ENCODE data around the gene PICALM.

PICALM gene

DNA sequence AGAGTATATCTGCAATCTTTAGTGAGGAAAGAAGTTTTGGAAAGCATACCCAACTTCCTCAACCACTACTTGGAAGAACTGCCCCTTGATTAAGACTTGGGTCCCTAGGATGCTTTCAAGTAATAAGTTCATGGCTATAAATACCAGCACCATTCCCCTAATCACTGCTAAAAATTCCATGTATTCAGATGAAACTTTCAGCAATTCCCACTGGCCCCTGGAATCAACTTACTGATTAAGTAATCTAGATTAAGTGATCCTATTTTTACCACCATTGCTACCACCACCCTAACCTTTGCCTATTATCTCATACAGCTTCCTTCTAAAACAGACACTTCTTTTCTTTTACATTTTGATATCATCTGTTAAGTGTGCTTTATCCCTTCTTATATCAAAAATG lies 10.5 kb downstream of the PICALM start:
- TF ChIP-seq, protein P1, sequence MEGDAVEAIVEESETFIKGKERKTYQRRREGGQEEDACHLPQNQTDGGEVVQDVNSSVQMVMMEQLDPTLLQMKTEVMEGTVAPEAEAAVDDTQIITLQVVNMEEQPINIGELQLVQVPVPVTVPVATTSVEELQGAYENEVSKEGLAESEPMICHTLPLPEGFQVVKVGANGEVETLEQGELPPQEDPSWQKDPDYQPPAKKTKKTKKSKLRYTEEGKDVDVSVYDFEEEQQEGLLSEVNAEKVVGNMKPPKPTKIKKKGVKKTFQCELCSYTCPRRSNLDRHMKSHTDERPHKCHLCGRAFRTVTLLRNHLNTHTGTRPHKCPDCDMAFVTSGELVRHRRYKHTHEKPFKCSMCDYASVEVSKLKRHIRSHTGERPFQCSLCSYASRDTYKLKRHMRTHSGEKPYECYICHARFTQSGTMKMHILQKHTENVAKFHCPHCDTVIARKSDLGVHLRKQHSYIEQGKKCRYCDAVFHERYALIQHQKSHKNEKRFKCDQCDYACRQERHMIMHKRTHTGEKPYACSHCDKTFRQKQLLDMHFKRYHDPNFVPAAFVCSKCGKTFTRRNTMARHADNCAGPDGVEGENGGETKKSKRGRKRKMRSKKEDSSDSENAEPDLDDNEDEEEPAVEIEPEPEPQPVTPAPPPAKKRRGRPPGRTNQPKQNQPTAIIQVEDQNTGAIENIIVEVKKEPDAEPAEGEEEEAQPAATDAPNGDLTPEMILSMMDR (IDR thresholded peaks at IDR 0.05; ENCODE audit: low read depth, low read length): no peak
- Histone ChIP-seq H3K36me3 (no peaks in the 10 kb centered on the region; the same call in 1 of the 2 replicates), H3K27me3 (no peaks in the 10 kb centered on the region), H3K9me3 (no peaks in the 10 kb centered on the region), H3K4me3 (ENCODE audit: low read depth, low read length) (no peak overlapping the region), H3K4me1 (no peaks in the 10 kb centered on the region)
- no peak for DNase-seq

DNA sequence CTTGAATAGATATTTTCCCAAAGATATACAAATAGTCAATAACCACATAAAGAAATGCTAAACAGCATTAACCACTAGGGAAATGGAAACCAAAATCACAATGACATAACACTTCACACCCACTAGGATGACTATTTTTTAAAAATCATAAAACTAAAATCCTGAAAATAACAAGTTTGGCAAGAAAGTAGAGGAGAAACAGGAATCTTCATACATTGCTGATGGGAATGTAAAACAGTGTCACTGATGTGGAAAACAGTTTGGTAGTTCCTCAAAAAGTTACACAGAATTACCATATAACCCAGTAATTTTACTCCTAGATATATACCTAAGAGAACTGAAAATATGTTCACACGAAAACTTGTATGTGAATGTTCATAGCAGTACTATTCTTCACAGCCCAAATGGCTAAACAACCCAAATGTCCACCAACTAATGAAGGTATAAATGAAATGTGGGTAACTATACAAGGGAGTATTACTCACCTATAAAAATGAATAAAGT lies 12.5 kb downstream of the PICALM start:
- no peak overlapping the region for H3K4me3 ChIP-seq (ENCODE audit: low read depth, low read length)
- no peaks in the 10 kb centered on the region for H3K27me3 ChIP-seq
- H3K36me3 ChIP-seq: no peaks in the 10 kb centered on the region; the same call in 1 of the 2 replicates
- no peak for DNase-seq
- TF ChIP-seq, protein P1 (IDR thresholded peaks at IDR 0.05; ENCODE audit: low read depth, low read length): no peak
- no peaks in the 10 kb centered on the region for H3K4me1 ChIP-seq
- H3K9me3 ChIP-seq: no peaks in the 10 kb centered on the region

DNA sequence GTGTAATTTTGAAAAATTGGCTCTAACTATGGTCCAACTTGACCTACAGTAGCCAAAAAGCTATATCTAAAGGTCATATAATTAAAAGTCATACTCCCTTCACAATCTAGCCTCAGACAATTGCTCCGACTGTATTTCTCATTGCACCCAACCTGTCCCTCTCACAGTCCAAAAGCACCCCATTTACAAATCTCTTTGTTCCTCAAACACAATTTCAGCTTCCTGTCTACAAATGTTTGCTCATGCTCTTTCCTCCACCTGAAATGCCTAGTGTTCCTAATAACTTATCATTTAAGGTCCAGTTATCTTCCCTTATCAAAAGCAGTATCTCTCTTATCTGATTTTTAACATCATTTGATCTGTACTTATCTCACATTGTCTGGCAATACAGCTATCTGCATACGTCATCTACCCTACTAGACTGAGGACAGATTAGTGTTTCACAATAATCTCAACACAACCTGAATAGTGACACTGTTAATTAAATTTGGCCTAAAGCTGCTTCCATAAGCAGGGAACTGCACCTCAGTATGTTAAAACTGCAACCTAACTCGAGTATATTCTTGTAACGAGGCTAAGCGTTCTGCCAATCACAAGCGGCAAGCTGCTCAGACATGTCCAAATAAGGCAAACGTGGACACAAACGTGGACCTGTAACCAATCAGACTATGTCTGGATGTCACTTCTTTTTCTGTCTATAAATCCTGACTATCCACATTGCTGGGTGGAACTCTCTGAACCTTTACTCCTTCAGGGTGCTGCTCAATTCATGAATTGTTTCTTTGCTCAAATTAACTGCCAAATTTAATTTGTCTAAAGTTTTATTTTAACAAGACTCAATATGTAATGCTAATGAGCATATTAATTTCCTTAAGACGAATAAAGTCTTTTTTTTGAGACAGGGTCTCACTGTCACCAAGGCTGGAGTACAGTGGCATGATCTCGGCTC lies 15.9 kb downstream of the PICALM start:
- DNase-seq: no peak
- H3K27me3 ChIP-seq: no peaks in the 10 kb centered on the region
- TF ChIP-seq, protein P1 (IDR thresholded peaks at IDR 0.05; ENCODE audit: low read depth, low read length): no peak
- H3K9me3 ChIP-seq: no peaks in the 10 kb centered on the region
- no peaks in the 10 kb centered on the region; the same call in 1 of the 2 replicates for H3K36me3 ChIP-seq
- H3K4me1 ChIP-seq: no peaks in the 10 kb centered on the region
- no peak overlapping the region for H3K4me3 ChIP-seq (ENCODE audit: low read depth, low read length)

DNA sequence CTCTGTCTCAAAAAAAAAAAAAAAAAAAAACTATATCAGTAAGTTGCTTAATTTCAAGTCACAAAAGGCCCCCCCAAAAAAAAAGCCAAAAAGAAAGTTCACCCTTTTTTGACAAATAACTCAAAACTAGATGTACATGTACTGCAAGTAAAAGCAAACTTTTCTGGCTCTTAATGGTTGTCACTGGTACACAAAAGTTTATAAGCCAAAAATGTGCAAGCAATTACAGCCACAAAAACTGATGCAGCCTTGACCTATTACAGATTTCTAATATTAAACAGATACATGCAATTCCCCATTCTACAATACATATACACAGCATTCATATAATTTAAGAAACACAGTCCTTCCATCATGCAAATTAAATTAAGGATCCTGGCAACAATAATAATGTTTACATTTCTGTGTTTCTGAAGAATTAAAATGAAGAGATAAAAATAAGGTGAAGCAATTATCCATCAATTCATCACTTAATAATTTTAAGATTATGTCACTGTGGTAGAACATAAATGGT lies 18.6 kb downstream of the PICALM start:
- H3K36me3 ChIP-seq: no peaks in the 10 kb centered on the region; the same call in 1 of the 2 replicates
- H3K4me3 ChIP-seq (ENCODE audit: low read depth, low read length): no peak overlapping the region
- H3K4me1 ChIP-seq: no peaks in the 10 kb centered on the region; the same call in 1 of the 2 replicates
- no peaks in the 10 kb centered on the region for H3K9me3 ChIP-seq
- TF ChIP-seq, protein P1 (IDR thresholded peaks at IDR 0.05; ENCODE audit: low read depth, low read length): no peak
- DNase-seq: no peak
- H3K27me3 ChIP-seq: no peaks in the 10 kb centered on the region

DNA sequence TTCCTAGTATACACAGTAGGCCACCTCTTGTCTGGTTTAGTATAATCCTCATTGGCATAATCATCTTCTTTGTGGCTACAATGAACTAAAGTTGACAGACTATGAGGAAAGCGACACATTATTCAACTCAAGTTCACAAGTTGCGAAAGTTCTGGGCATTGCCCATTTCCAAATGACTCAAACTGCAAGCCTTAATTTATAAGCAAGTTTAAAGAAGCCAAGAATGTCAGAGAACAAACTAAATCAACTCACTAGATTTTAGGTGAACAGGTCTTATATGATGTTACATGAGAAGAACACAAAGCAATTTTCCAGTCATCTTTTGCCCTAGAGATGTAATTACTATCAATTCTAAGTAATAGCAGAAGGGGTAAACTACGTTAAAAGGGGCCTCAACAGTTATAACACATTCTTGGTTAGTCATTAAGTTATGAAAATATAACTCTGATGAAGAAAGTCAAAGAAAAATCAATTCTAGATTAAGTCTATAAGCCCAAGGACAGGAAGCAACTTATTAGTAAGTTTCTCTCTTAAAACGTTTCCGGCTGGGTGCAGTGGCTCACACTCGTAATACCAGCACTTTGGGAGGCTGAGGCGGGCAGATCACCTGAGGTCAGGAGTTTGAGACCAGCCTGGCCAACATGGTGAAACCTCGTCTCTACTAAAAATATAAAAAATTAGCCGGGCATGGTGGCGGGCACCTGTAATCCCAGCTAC lies 21.5 kb downstream of the PICALM start:
- no peaks in the 10 kb centered on the region for H3K27me3 ChIP-seq
- TF ChIP-seq, protein P1 (IDR thresholded peaks at IDR 0.05; ENCODE audit: low read depth, low read length): no peak
- H3K4me3 ChIP-seq (ENCODE audit: low read depth, low read length): no peak overlapping the region
- H3K36me3 ChIP-seq: no peaks in the 10 kb centered on the region
- no peak for DNase-seq
- no peaks in the 10 kb centered on the region for H3K9me3 ChIP-seq
- no peaks in the 10 kb centered on the region; the same call in 1 of the 2 replicates for H3K4me1 ChIP-seq

Data from BE2C (cell line).